D341Med (cell line): ENCODE measurements around the gene DAND5.
A peak's percentile ranks its signal among the peaks of the same experiment; 100 is the strongest.
"Not testable (repeated sequence)": the region's sequence is repeated elsewhere in the genome, so short reads cannot be mapped to it uniquely, and the experiment has no call there.

Experiments
- DNase-seq: peaks from one replicate; pipeline ENCODE4 v3.0.0; 2012; ENCODE audit warnings: low spot score

The DAND5 gene

GRCh38 chr19:12946092-12946721, 23.2 kb upstream of the DAND5 start:
- peak; percentile 72 for DNase-seq

- DNase-seq = no peak
Measured at GRCh38 chr19:12946731-12947496, 22.5 kb upstream of the DAND5 start.

- peak; percentile 62 for DNase-seq
Measured at GRCh38 chr19:12947702-12948611, 21.4 kb upstream of the DAND5 start.

GRCh38 chr19:12948612-12949362, 20.6 kb upstream of the DAND5 start:
- DNase-seq = no peak

GRCh38 chr19:12949363-12950283, 19.8 kb upstream of the DAND5 start:
- DNase-seq = no peak

GRCh38 chr19:12952050-12952449, 17.3 kb upstream of the DAND5 start:
- DNase-seq = not testable (repeated sequence)

GRCh38 chr19:12952488-12953137, 16.8 kb upstream of the DAND5 start:
- DNase-seq = no peak

- peak; percentile 85 for DNase-seq
Measured at GRCh38 chr19:12953138-12953798, 16.1 kb upstream of the DAND5 start.

GRCh38 chr19:12953799-12954611, 15.4 kb upstream of the DAND5 start:
- DNase-seq = peak; percentile 46

- peak; percentile 10 for DNase-seq
Measured at GRCh38 chr19:12954612-12954962, 14.8 kb upstream of the DAND5 start.

GRCh38 chr19:12955575-12955974, 13.8 kb upstream of the DAND5 start:
- DNase-seq = not testable (repeated sequence)

- DNase-seq = no peak
Measured at GRCh38 chr19:12955996-12956395, 13.4 kb upstream of the DAND5 start.

- peak; percentile 90 for DNase-seq
Measured at GRCh38 chr19:12956446-12957388, 12.7 kb upstream of the DAND5 start, which contains the start of gene GADD45GIP1. TSS of gene GADD45GIP1 (minus strand) at chr19:12957223. CDS start at chr19:12957212, 11 bp downstream.

- not testable (repeated sequence) for DNase-seq
Measured at GRCh38 chr19:12957389-12957952, 11.9 kb upstream of the DAND5 start.

- DNase-seq = no peak
Measured at GRCh38 chr19:12959481-12959880, 9.9 kb upstream of the DAND5 start.

GRCh38 chr19:12965017-12965811, 4.2 kb upstream of the DAND5 start:
- peak; percentile 92 for DNase-seq

GRCh38 chr19:12965812-12966135, 3.6 kb upstream of the DAND5 start:
- DNase-seq = no peak
